B cell (primary cell): ENCODE data around the gene PBX1. TPM values are rescaled to one million over a fixed set of nuclear protein-coding genes. Genes with fewer than 3 reads are reported as not detected.
"Not testable (repeated sequence)": the region's sequence is repeated elsewhere in the genome, so short reads cannot be mapped to it uniquely, and the experiment has no call there.

Source experiments
- ATAC-seq: fragments of 200-7000 bp; cut with Tn5 transposase; one replicate; pipeline ENCODE4 v1.10.0; 2021; ENCODE audit warnings: low read depth, mild to moderate bottlenecking, moderate number of reproducible peaks, moderate library complexity
- CTCF ChIA-PET: fragments of 350-600 bp; sonication (Branson Sonifier 250); formaldehyde crosslinking; loops from one replicate; lab custom pipeline; 2021; ENCODE audit warnings: antibody characterized with exemption, inconsistent platforms; lab: Charles Lee
- POLR2A ChIA-PET: fragments of 350-600 bp; sonication (Branson Sonifier 250); formaldehyde crosslinking; loops from one replicate; lab custom pipeline; 2021; ENCODE audit warnings: antibody characterized with exemption; lab: Charles Lee
- DNase-seq: peaks from one replicate; pipeline ENCODE4 v3.0.0; 2013
- H2AFZ ChIP-seq: 2 replicates; pipeline ENCODE4 v1.6.1; 2012; ENCODE audit warnings: mild to moderate bottlenecking, low read depth, low read length; ENCODE audit not compliant: insufficient read depth, poor library complexity, severe bottlenecking
- H3K27ac ChIP-seq, 2 donors: 1 replicate in 1 of 2; 2 replicates in 1 of 2; pipeline ENCODE4 v1.5.1; 2012 to 2013; ENCODE audit warnings: low read length in 2 of 2, mild to moderate bottlenecking in 2 of 2, moderate library complexity in 1 of 2
- H3K27me3 ChIP-seq, 4 experiments: fragments of 200-600 bp in 1 of 4; sonication (generic) in 1 of 4; replicated peaks in 1 of 4; 1 replicate in 2 of 4; 2 replicates in 2 of 4; pipeline versions ENCODE4 v1.6.1 to v1.7.0; 2013 to 2016; ENCODE audit warnings: low read length in 3 of 4, mild to moderate bottlenecking in 2 of 4, mixed read lengths in 1 of 4, moderate library complexity in 1 of 4; ENCODE audit not compliant: insufficient read depth in 4 of 4, control insufficient read depth in 3 of 4; ENCODE audit errors: control extremely low read depth in 1 of 4
- H3K36me3 ChIP-seq, 2 experiments: replicated peaks in 1 of 2; 1 replicate in 1 of 2; 2 replicates in 1 of 2; pipeline versions ENCODE4 v1.6.1 to v1.7.1; 2013; ENCODE audit warnings: low read length in 1 of 2; ENCODE audit not compliant: insufficient read depth in 2 of 2, control insufficient read depth in 1 of 2; ENCODE audit errors: control extremely low read depth in 1 of 2, extremely low read depth in 1 of 2
- H3K4me1 ChIP-seq, 2 donors: fragments of 200-600 bp in 1 of 2; sonication (generic) in 1 of 2; 1 replicate in 1 of 2; 2 replicates in 1 of 2; pipeline versions ENCODE4 v1.5.1 to v1.6.1; 2013 to 2017; ENCODE audit warnings: low read length in 2 of 2; ENCODE audit not compliant: control insufficient read depth in 2 of 2, insufficient read depth in 2 of 2
- H3K4me2 ChIP-seq: replicated peaks from 2 replicates; pipeline ENCODE3; 2012; ENCODE audit warnings: mild to moderate bottlenecking, low read depth, low read length; ENCODE audit not compliant: poor library complexity, severe bottlenecking
- H3K4me3 ChIP-seq, 5 experiments: fragments of 200-600 bp in 1 of 5; sonication (generic) in 1 of 5; 1 replicate in 3 of 5; 2 replicates in 2 of 5; pipeline versions ENCODE4 v1.5.1 to v1.7.0; 2011 to 2016; ENCODE audit warnings: low read length in 4 of 5, mild to moderate bottlenecking in 4 of 5, low read depth in 2 of 5, control low read depth in 1 of 5, moderate library complexity in 1 of 5; ENCODE audit not compliant: insufficient read depth in 1 of 5; ENCODE audit errors: control extremely low read depth in 1 of 5, extremely low read depth in 1 of 5
- H3K79me2 ChIP-seq: fragments of 200-600 bp; sonication (generic); one replicate; pipeline ENCODE4 v1.6.0; 2016; ENCODE audit warnings: low read length; ENCODE audit not compliant: control insufficient read depth, insufficient read depth
- H3K9ac ChIP-seq: fragments of 200-600 bp; sonication (generic); 2 replicates; pipeline ENCODE4 v1.6.1; 2017; ENCODE audit warnings: mild to moderate bottlenecking, low read length, moderate library complexity
- H3K9me3 ChIP-seq, 3 donors: one replicate each; pipeline versions ENCODE4 v1.6.1 to v1.7.1; 2013; ENCODE audit warnings: low read length in 2 of 3; ENCODE audit not compliant: control insufficient read depth in 2 of 3, insufficient read depth in 1 of 3; ENCODE audit errors: control extremely low read depth in 1 of 3
- H4K20me1 ChIP-seq: 2 replicates; pipeline ENCODE4 v1.6.0; 2012; ENCODE audit warnings: mild to moderate bottlenecking, low read length; ENCODE audit not compliant: insufficient read depth, control insufficient read depth, poor library complexity, severe bottlenecking
- H3K27ac Mint-ChIP-seq: one replicate; pipeline ENCODE4 v1.8.0; 2021; ENCODE audit warnings: mixed read lengths
- H3K27me3 Mint-ChIP-seq: one replicate; pipeline ENCODE4 v1.8.0; 2021; ENCODE audit warnings: mixed read lengths
- H3K4me1 Mint-ChIP-seq: one replicate; pipeline ENCODE4 v1.8.0; 2021; ENCODE audit warnings: mixed read lengths
- H3K4me3 Mint-ChIP-seq: one replicate; pipeline ENCODE4 v1.8.0; 2021; ENCODE audit warnings: mixed read lengths
- H3K9me3 Mint-ChIP-seq: one replicate; pipeline ENCODE4 v1.8.0; 2022; ENCODE audit warnings: mixed read lengths; ENCODE audit not compliant: insufficient read depth
- CTCF ChIP-seq: fragments of 200-600 bp; IDR thresholded peaks from one replicate; pipeline ENCODE4 v1.8.0; 2022; ENCODE audit warnings: antibody characterized with exemption, mild to moderate bottlenecking
- EZH2 ChIP-seq: IDR thresholded peaks from 2 replicates; pipeline ENCODE4 v1.6.1; 2012; ENCODE audit warnings: borderline replicate concordance, low read depth, mild to moderate bottlenecking, moderate library complexity, low read length; ENCODE audit not compliant: insufficient read depth, poor library complexity, severe bottlenecking
- WGBS: methylation state at CpG from one replicate; pipeline ENCODE4 v1.1.5; 2013; ENCODE audit warnings: missing lambda C conversion rate; ENCODE audit not compliant: insufficient coverage; 5-methylcytosine and 5-hydroxymethylcytosine counted together
- intact Hi-C: fragments of 100-400 bp; cut with micrococcal nuclease; formaldehyde crosslinking; loops from one replicate; pipeline ENCODE4 v1.10.0; 2022
- polyA plus RNA-seq: library from polyadenylated mRNA; depleted of rRNA; stranded (reverse); fragments of >200 nt; gene quantifications from 2 replicates; pipeline ENCODE4 v1.2.3, GENCODE V29; 2012
- total RNA-seq, 2 donors: library from RNA; stranded (reverse); fragments of 120-200 nt in 1 of 2; gene quantifications; 1 replicate in 1 of 2; 2 replicates in 1 of 2; pipeline versions ENCODE4 v1.2.3 to v1.2.4, GENCODE V29; 2013 to 2022

The PBX1 gene
- total and polyA plus RNA-seq, 2 donors (not counting 1 experiment from before 2014, with no cell fraction given): 0.32 TPM; not detected in 1

GRCh38 chr1:164524810-164525209 is 34.2 kb upstream of the PBX1 start:
- no peak overlapping the region for H3K4me3 Mint-ChIP-seq
- H3K79me2 ChIP-seq: no peaks in the 10 kb centered on the region
- peaks cover 8% of the 10 kb centered on the region for H3K9me3 Mint-ChIP-seq
- POLR2A ChIA-PET: no interaction called here
- ATAC-seq (no peak), DNase-seq (no peak)
- H3K9me3 ChIP-seq: peaks cover 0 to 5% (median 3%) of the 10 kb centered on the region in 3 donors
- H3K27me3 Mint-ChIP-seq: no peaks in the 10 kb centered on the region
- no peak overlapping the region for H3K27ac ChIP-seq
- no peaks in the 10 kb centered on the region for H3K36me3 ChIP-seq
- H3K4me1 Mint-ChIP-seq: no peaks in the 10 kb centered on the region
- TF ChIP-seq CTCF: no peak
- no peak overlapping the region for H2AFZ ChIP-seq
- H3K4me2 ChIP-seq: no peak overlapping the region
- H3K27me3 ChIP-seq: no peaks in the 10 kb centered on the region
- H3K27ac Mint-ChIP-seq: no peak overlapping the region
- no peaks in the 10 kb centered on the region for H3K4me1 ChIP-seq
- no peak overlapping the region for H3K4me3 ChIP-seq
- intact Hi-C loops: no loop called here
- no peaks in the 10 kb centered on the region for H4K20me1 ChIP-seq
- WGBS: 60% methylated on average over 1 of the region's 2 CpGs
- H3K9ac ChIP-seq: no peak overlapping the region
- CTCF ChIA-PET: no interaction called here

- Mint-ChIP-seq H3K27me3 (no peaks in the 10 kb centered on the region), H3K4me1 (no peaks in the 10 kb centered on the region), H3K9me3 (no peaks in the 10 kb centered on the region), H3K27ac (no peak overlapping the region), H3K4me3 (no peak overlapping the region)
- intact Hi-C loops: no loop called here
- no peak overlapping the region for H3K4me2 ChIP-seq
- no peak overlapping the region for H3K9ac ChIP-seq
- H3K36me3 ChIP-seq: no peaks in the 10 kb centered on the region
- H3K4me1 ChIP-seq: no peaks in the 10 kb centered on the region
- ChIA-PET POLR2A (no interaction called here), CTCF (no interaction called here)
- no peaks in the 10 kb centered on the region for H4K20me1 ChIP-seq
- no peak overlapping the region for H2AFZ ChIP-seq
- ATAC-seq: no peak
- no peak for TF ChIP-seq CTCF
- no peak for TF ChIP-seq EZH2
- H3K27ac ChIP-seq: no peak overlapping the region
- 96% methylated on average over 3 of the region's 5 CpGs for WGBS
- H3K27me3 ChIP-seq: no peaks in the 10 kb centered on the region
- H3K4me3 ChIP-seq: no peak overlapping the region
- no peaks in the 10 kb centered on the region for H3K9me3 ChIP-seq
- no peak for DNase-seq
- no peaks in the 10 kb centered on the region for H3K79me2 ChIP-seq
These were observed 23.9 kb upstream of the PBX1 start for GRCh38 chr1:164534863-164535610.

GRCh38 chr1:164552463-164552988 is 6.5 kb upstream of the PBX1 start:
- DNase-seq, H3K9ac ChIP-seq, H3K27ac Mint-ChIP-seq, POLR2A ChIA-PET, ATAC-seq, H3K4me1 Mint-ChIP-seq, intact Hi-C loops, H3K4me1 ChIP-seq, H4K20me1 ChIP-seq, H3K79me2 ChIP-seq, H2AFZ ChIP-seq, H3K4me2 ChIP-seq, H3K27me3 ChIP-seq, H3K36me3 ChIP-seq, H3K4me3 ChIP-seq, H3K4me3 Mint-ChIP-seq, H3K27ac ChIP-seq, CTCF ChIA-PET: not testable (repeated sequence)
- H3K27me3 Mint-ChIP-seq: peaks cover 11% of the 10 kb centered on the region
- WGBS: 94% methylated on average over 5 of the region's 8 CpGs
- peaks cover 6 to 14% (median 7%) of the 10 kb centered on the region in 3 donors for H3K9me3 ChIP-seq
- H3K9me3 Mint-ChIP-seq: peaks cover 14% of the 10 kb centered on the region
